Uterus (tissue), 4 donors: ENCODE results near the gene TNFRSF14. TPM values are rescaled to one million over a fixed set of nuclear protein-coding genes. Genes with fewer than 3 reads are reported as not detected.

ENCODE experiments used
- DNase-seq, 2 donors: peaks; one replicate each; pipeline ENCODE4 v3.0.0-alpha.2; 2019 to 2020
- H3K27ac ChIP-seq, 2 donors: fragments of 200-600 bp; sonication (generic); 1 replicate in 1 of 2; 2 replicates in 1 of 2; pipeline ENCODE4 v1.5.1; 2016 to 2018
- H3K27me3 ChIP-seq, 2 donors: fragments of 200-600 bp; sonication (generic); one replicate each; pipeline ENCODE4 v1.5.1; 2018 to 2019; ENCODE audit warnings: control low read depth in 1 of 2
- H3K36me3 ChIP-seq, 2 donors: fragments of 200-600 bp; sonication (generic); one replicate each; pipeline ENCODE4 v1.5.1; 2019; ENCODE audit warnings: control low read depth in 1 of 2
- H3K4me1 ChIP-seq, 2 donors: fragments of 200-600 bp; sonication (generic); one replicate each; pipeline ENCODE4 v1.5.1; 2018 to 2019; ENCODE audit warnings: control low read depth in 1 of 2
- H3K4me3 ChIP-seq, 2 donors: fragments of 200-600 bp; sonication (generic); 1 replicate in 1 of 2; 2 replicates in 1 of 2; pipeline ENCODE4 v1.5.1; 2018 to 2019; ENCODE audit warnings: mild to moderate bottlenecking in 1 of 2
- H3K9me3 ChIP-seq, 2 donors: fragments of 200-600 bp; sonication (generic); one replicate each; pipeline ENCODE4 v1.5.1; 2019; ENCODE audit warnings: control low read depth in 1 of 2
- CTCF ChIP-seq, 4 experiments: fragments of 200-600 bp in 2 of 4; fragments of 450-650 bp in 2 of 4; sonication (generic) in 2 of 4; IDR thresholded peaks; one replicate each; pipeline ENCODE4 v1.5.1; 2016 to 2019; ENCODE audit warnings: antibody characterized with exemption in 4 of 4, mild to moderate bottlenecking in 2 of 4, moderate library complexity in 1 of 4
- POLR2A ChIP-seq, 2 donors: fragments of 450-650 bp; IDR thresholded peaks; one replicate each; pipeline ENCODE4 v1.6.1; 2016; ENCODE audit warnings: antibody characterized with exemption in 2 of 2, mild to moderate bottlenecking in 1 of 2, moderate library complexity in 1 of 2
- intact Hi-C: fragments of 100-400 bp; cut with DNase I; formaldehyde crosslinking; loops from one replicate; pipeline ENCODE4 v1.15.1; 2023; ENCODE audit warnings: low total_unique reads
- total RNA-seq, 4 donors: library from RNA; depleted of rRNA in 3 of 4; stranded (reverse); fragments of >200 nt in 3 of 4; gene quantifications; one replicate each; pipeline versions ENCODE4 v1.1.0 to v1.2.4, GENCODE V29; 2014 to 2023
- donor health status: DM: yes; HTN: yes; CAD: no.

The TNFRSF14 gene
- total RNA-seq, 4 donors from 2014 or later: 17.5 to 102 (median 47.7) TPM

GRCh38 chr1:2605509-2606395 is 49.6 kb downstream of the TNFRSF14 start:
- no peak overlapping the region for H3K4me3 ChIP-seq
- no peaks in the 10 kb centered on the region for H3K9me3 ChIP-seq
- TF ChIP-seq CTCF (IDR thresholded peaks at IDR 0.05): no peak
- TF ChIP-seq POLR2A (IDR thresholded peaks at IDR 0.05): no peak
- intact Hi-C loops: no loop called here
- H3K36me3 ChIP-seq: no peaks in the 10 kb centered on the region
- peaks cover 0 to 5% of the 10 kb centered on the region in 2 donors for H3K27me3 ChIP-seq
- H3K4me1 ChIP-seq: no peaks in the 10 kb centered on the region
- no peak for DNase-seq
- no peak overlapping the region for H3K27ac ChIP-seq

GRCh38 chr1:2606396-2606880 is 50.3 kb downstream of the TNFRSF14 start:
- Histone ChIP-seq H3K36me3 (no peaks in the 10 kb centered on the region), H3K4me1 (no peaks in the 10 kb centered on the region), H3K9me3 (no peaks in the 10 kb centered on the region), H3K4me3 (no peak overlapping the region), H3K27me3 (peaks cover 0 to 5% of the 10 kb centered on the region in 2 donors), H3K27ac (no peak overlapping the region)
- DNase-seq: no peak
- intact Hi-C loops: no loop called here
- TF ChIP-seq CTCF (IDR thresholded peaks at IDR 0.05) (no peak), POLR2A (IDR thresholded peaks at IDR 0.05) (no peak)

- TF ChIP-seq POLR2A (IDR thresholded peaks at IDR 0.05) (no peak), CTCF (IDR thresholded peaks at IDR 0.05) (no peak)
- Histone ChIP-seq H3K9me3 (no peaks in the 10 kb centered on the region), H3K4me3 (no peak overlapping the region), H3K27ac (no peak overlapping the region), H3K36me3 (no peaks in the 10 kb centered on the region), H3K4me1 (no peaks in the 10 kb centered on the region), H3K27me3 (peaks cover 0 to 5% of the 10 kb centered on the region in 2 donors)
- intact Hi-C loops: no loop called here
- DNase-seq: no peak
These were observed 50.9 kb downstream of the TNFRSF14 start for GRCh38 chr1:2606881-2607621.

DNA sequence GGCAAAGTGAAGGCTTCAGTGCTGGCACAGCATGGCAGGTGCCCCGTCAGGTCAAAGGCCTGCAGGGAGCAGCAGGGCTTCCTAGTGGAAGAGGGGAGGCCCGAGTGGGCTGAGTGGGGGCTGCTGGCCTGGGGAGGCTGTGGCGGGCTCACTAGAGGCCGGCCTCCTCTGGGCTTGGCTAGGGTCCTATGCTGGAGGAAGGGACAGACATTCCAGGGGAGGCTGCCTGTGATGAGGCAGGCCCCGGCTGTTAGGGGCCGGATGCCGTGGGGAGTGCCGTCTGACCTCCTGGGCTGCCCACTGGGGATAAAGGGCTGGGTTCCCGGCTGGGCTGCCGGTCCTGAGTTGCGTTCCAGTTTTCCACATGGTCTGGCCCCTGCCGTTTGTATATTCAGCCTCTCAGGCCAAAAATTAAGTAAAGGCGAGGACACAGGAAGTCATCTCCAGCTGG is 51.5 kb downstream of the TNFRSF14 start:
- no peaks in the 10 kb centered on the region for H3K36me3 ChIP-seq
- no peak overlapping the region for H3K27ac ChIP-seq
- peaks cover 0 to 5% of the 10 kb centered on the region in 2 donors for H3K27me3 ChIP-seq
- DNase-seq: no peak
- intact Hi-C loops: no loop called here
- TF ChIP-seq POLR2A (IDR thresholded peaks at IDR 0.05) (no peak), CTCF (IDR thresholded peaks at IDR 0.05) (no peak)
- no peak overlapping the region for H3K4me3 ChIP-seq
- H3K9me3 ChIP-seq: no peaks in the 10 kb centered on the region
- H3K4me1 ChIP-seq: no peaks in the 10 kb centered on the region
